HepG2 (cell line): ENCODE data around the gene SGCE. TPM values are rescaled to one million over a fixed set of nuclear protein-coding genes. Genes with fewer than 3 reads are reported as not detected.
A peak's percentile ranks its signal among the peaks of the same experiment; 100 is the strongest.

Source experiments
- CEBPB ChIP-seq: IDR thresholded peaks from 2 replicates; pipeline ENCODE4 v1.6.1; 2011; ENCODE audit warnings: low read depth, low read length, improper control_type of control experiment, borderline replicate concordance
- CENPT ChIP-seq: sonication (generic); formaldehyde crosslinking; IDR thresholded peaks from 2 replicates; pipeline ENCODE4 v1.8.0; 2022; ENCODE audit warnings: low read depth, mild to moderate bottlenecking, moderate library complexity, missing genetic modification reagents
- CREM ChIP-seq, 2 experiments: sonication (generic) in 1 of 2; formaldehyde crosslinking in 1 of 2; IDR thresholded peaks; 2 replicates each; pipeline versions ENCODE4 v1.4.0 to v1.6.1; 2016 to 2020; ENCODE audit warnings: antibody characterized with exemption in 1 of 2, mild to moderate bottlenecking in 1 of 2, missing genetic modification reagents in 1 of 2
- FIP1L1 ChIP-seq: fragments of 200-400 bp; formaldehyde crosslinking; IDR thresholded peaks from 2 replicates; pipeline ENCODE4 v1.6.1; 2018; ENCODE audit warnings: low read depth, mild to moderate bottlenecking, low read length, moderate library complexity, borderline replicate concordance; ENCODE audit not compliant: insufficient read depth
- FOXK2 ChIP-seq: fragments of 450-650 bp; IDR thresholded peaks from 2 replicates; pipeline ENCODE4 v1.6.1; 2016
- GATAD1 ChIP-seq: IDR thresholded peaks from 2 replicates; pipeline ENCODE4 v1.6.1; 2016; ENCODE audit warnings: missing genetic modification reagents, missing compliant biosample characterization
- GFI1 ChIP-seq: sonication (generic); formaldehyde crosslinking; IDR thresholded peaks from 2 replicates; pipeline ENCODE4 v1.5.0; 2020; ENCODE audit warnings: missing genetic modification reagents, mild to moderate bottlenecking, borderline replicate concordance
- GTF2F1 ChIP-seq: fragments of 150-350 bp; IDR thresholded peaks from 2 replicates; pipeline ENCODE4 v1.6.1; 2014; ENCODE audit warnings: low read length
- KLF16 ChIP-seq, 2 experiments: sonication (generic) in 1 of 2; formaldehyde crosslinking in 1 of 2; IDR thresholded peaks; 2 replicates each; pipeline versions ENCODE4 v1.6.1 to v1.8.0; 2016 to 2023; ENCODE audit warnings: missing genetic modification reagents in 2 of 2, missing compliant biosample characterization in 1 of 2
- LCORL ChIP-seq, 2 experiments: fragments of 450-650 bp in 1 of 2; sonication (generic) in 1 of 2; formaldehyde crosslinking in 1 of 2; IDR thresholded peaks; 2 replicates each; pipeline versions ENCODE4 v1.5.0 to v1.6.1; 2017 to 2020; ENCODE audit warnings: antibody characterized with exemption in 1 of 2, missing genetic modification reagents in 1 of 2
- MXD3 ChIP-seq: IDR thresholded peaks from 2 replicates; pipeline ENCODE4 v1.6.1; 2016; ENCODE audit warnings: mild to moderate bottlenecking, missing biosample characterization, missing genetic modification reagents
- NR2F1 ChIP-seq, 2 experiments: fragments of 450-650 bp in 1 of 2; formaldehyde crosslinking in 1 of 2; IDR thresholded peaks; 2 replicates each; pipeline versions ENCODE4 v1.5.0 to v1.6.1; 2016 to 2020; ENCODE audit warnings: mild to moderate bottlenecking in 1 of 2, missing compliant biosample characterization in 1 of 2, missing genetic modification reagents in 1 of 2, moderate library complexity in 1 of 2
- PPARG ChIP-seq: conservative IDR thresholded peaks from 2 replicates; pipeline ENCODE4 v1.6.1; 2016; ENCODE audit warnings: missing biosample characterization, missing genetic modification reagents
- RAD21 ChIP-seq: fragments of 450-650 bp; formaldehyde crosslinking; IDR thresholded peaks from 2 replicates; pipeline ENCODE4 v1.5.0; 2020; ENCODE audit warnings: mild to moderate bottlenecking
- SAFB2 ChIP-seq: sonication (generic); formaldehyde crosslinking; IDR thresholded peaks from 2 replicates; pipeline ENCODE4 v1.5.1; 2020; ENCODE audit warnings: missing genetic modification reagents, low read depth, mild to moderate bottlenecking, borderline replicate concordance
- SPEN ChIP-seq: sonication (generic); formaldehyde crosslinking; IDR thresholded peaks from 2 replicates; pipeline ENCODE4 v1.5.1; 2020; ENCODE audit warnings: low read depth, mild to moderate bottlenecking, missing genetic modification reagents
- STAG1 ChIP-seq: sonication (generic); formaldehyde crosslinking; IDR thresholded peaks from 2 replicates; pipeline ENCODE4 v1.4.0; 2020; ENCODE audit warnings: missing genetic modification reagents
- TBX3 ChIP-seq: fragments of 450-650 bp; IDR thresholded peaks from 2 replicates; pipeline ENCODE4 v1.6.1; 2017; ENCODE audit warnings: antibody characterized with exemption, mild to moderate bottlenecking, inconsistent platforms, borderline replicate concordance
- THRA ChIP-seq: sonication (generic); formaldehyde crosslinking; IDR thresholded peaks from 2 replicates; pipeline ENCODE4 v1.4.0; 2020; ENCODE audit warnings: missing genetic modification reagents, borderline replicate concordance
- ZMAT3 ChIP-seq: sonication (generic); formaldehyde crosslinking; conservative IDR thresholded peaks from 2 replicates; pipeline ENCODE4 v1.7.0; 2021; ENCODE audit warnings: missing genetic modification reagents
- ZNF343 ChIP-seq: sonication (generic); formaldehyde crosslinking; IDR thresholded peaks from 2 replicates; pipeline ENCODE4 v1.4.0; 2020; ENCODE audit warnings: mild to moderate bottlenecking, missing genetic modification reagents
- ZNF770 ChIP-seq: sonication (generic); formaldehyde crosslinking; IDR thresholded peaks from 2 replicates; pipeline ENCODE4 v1.5.0; 2020; ENCODE audit warnings: mild to moderate bottlenecking, missing genetic modification reagents
- ZNF782 ChIP-seq: sonication (generic); formaldehyde crosslinking; IDR thresholded peaks from 2 replicates; pipeline ENCODE4 v1.4.0; 2020; ENCODE audit warnings: missing genetic modification reagents, mild to moderate bottlenecking, borderline replicate concordance
- ZNF83 ChIP-seq: sonication (generic); formaldehyde crosslinking; IDR thresholded peaks from 2 replicates; pipeline ENCODE4 v1.4.0; 2020; ENCODE audit warnings: missing genetic modification reagents, mild to moderate bottlenecking, borderline replicate concordance
- ZNF878 ChIP-seq: sonication (generic); formaldehyde crosslinking; IDR thresholded peaks from 2 replicates; pipeline ENCODE4 v1.8.1; 2023; ENCODE audit warnings: mild to moderate bottlenecking, missing genetic modification reagents, moderate library complexity
- polyA plus RNA-seq, 8 experiments: library from polyadenylated mRNA; depleted of rRNA in 3 of 8; stranded (reverse) in 7 of 8; unstranded in 1 of 8; fragments of >200 nt; fragmentation: Illumina TruSeq in 4 of 8; extraction: Trizol in 4 of 8; gene quantifications; 2 replicates each; pipeline versions ENCODE4 v1.2.1 to v1.2.3, GENCODE V29; 2011 to 2016; ENCODE audit warnings: low read depth in 4 of 8, missing spikeins in 1 of 8, mixed read lengths in 1 of 8; ENCODE audit not compliant: insufficient read depth in 1 of 8
- total RNA-seq, 5 experiments: library from RNA; depleted of rRNA; stranded (reverse); fragments of >200 nt; fragmentation: Illumina TruSeq; extraction: Trizol; gene quantifications; 2 replicates each; pipeline ENCODE4 v1.2.3, GENCODE V29; 2016; ENCODE audit warnings: low read depth in 1 of 5

SGCE gene
- total and polyA plus RNA-seq, 2 of the 13 experiments (the other 11 are each of a cell fraction or from before 2014, with no cell fraction given), result 52.3 to 71.1 TPM

- TF ChIP-seq ZNF770 (no peak), CENPT (CRISPR knock-in tag) (no peak), ZNF782 (CRISPR knock-in tag) (no peak), LCORL (IDR thresholded peaks at IDR 0.05) (peak; percentile 12; the same call in 1 of the 2 replicates), LCORL (CRISPR knock-in tag; IDR thresholded peaks at IDR 0.05) (peak; percentile 65; the same call in 1 of the 2 replicates), RAD21 (CRISPR knock-in tag) (no peak), KLF16 (CRISPR knock-in tag; IDR thresholded peaks at IDR 0.05) (peak in 1 of 2 experiments; percentile 86; a peak in 2 of 4 replicates), TBX3 (peak; percentile 70; the same call in 1 of the 2 replicates), GATAD1 (CRISPR knock-in tag) (no peak), SAFB2 (CRISPR knock-in tag) (no peak), ZNF343 (CRISPR knock-in tag) (no peak), SPEN (CRISPR knock-in tag) (no peak), FOXK2 (no peak), CREM (IDR thresholded peaks at IDR 0.05) (peak; percentile 93), CREM (CRISPR knock-in tag; IDR thresholded peaks at IDR 0.05) (no peak), GFI1 (CRISPR knock-in tag) (no peak; the same call in 1 of the 2 replicates), STAG1 (CRISPR knock-in tag) (peak; percentile 24; the same call in 1 of the 2 replicates), CEBPB (peak; percentile 91), THRA (CRISPR knock-in tag) (peak; percentile 83), FIP1L1 (no peak), GTF2F1 (no peak), ZNF878 (CRISPR knock-in tag) (peak; percentile 93; the same call in 1 of the 2 replicates), ZNF83 (no peak), MXD3 (CRISPR knock-in tag) (no peak), ZMAT3 (CRISPR knock-in tag) (no peak), NR2F1 (CRISPR knock-in tag; IDR thresholded peaks at IDR 0.05) (peak; percentile 63 to 77), PPARG (CRISPR knock-in tag) (peak; percentile 83)
Measured at GRCh38 chr7:94561841-94562514, 94.0 kb downstream of the SGCE start (continued).
